WTC11 (cell line): ENCODE results near the gene RAB40B. TPM values are rescaled to one million over a fixed set of nuclear protein-coding genes. Genes with fewer than 3 reads are reported as not detected.

Experiments used
- ATAC-seq: fragments of 200-7000 bp; cut with Tn5 transposase; 2 replicates; pipeline ENCODE4 v1.10.0; 2021; ENCODE audit warnings: mild to moderate bottlenecking, moderate library complexity
- CTCF ChIA-PET: fragments of 300-600 bp; sonication (Branson Sonifier 250); formaldehyde crosslinking; loops from one replicate; lab custom pipeline; 2021; ENCODE audit warnings: antibody characterized with exemption; lab: Charles Lee
- POLR2A ChIA-PET: fragments of 350-600 bp; sonication (Branson Sonifier 250); formaldehyde crosslinking; loops from one replicate; lab custom pipeline; 2021; ENCODE audit warnings: antibody characterized with exemption; lab: Charles Lee
- DNase-seq: peaks from one replicate; pipeline ENCODE4 v3.0.0; 2021; ENCODE audit warnings: low spot score
- H3K27ac Mint-ChIP-seq: 2 replicates; pipeline ENCODE4 v1.8.0; 2021; ENCODE audit warnings: mixed read lengths
- H3K27me3 Mint-ChIP-seq: 2 replicates; pipeline ENCODE4 v1.8.0; 2021; ENCODE audit warnings: low read depth, mild to moderate bottlenecking, moderate library complexity, mixed read lengths
- H3K36me3 Mint-ChIP-seq: 2 replicates; pipeline ENCODE4 v1.8.0; 2021; ENCODE audit warnings: mixed read lengths
- H3K4me1 Mint-ChIP-seq: 2 replicates; pipeline ENCODE4 v1.8.0; 2022; ENCODE audit warnings: mixed read lengths
- H3K4me3 Mint-ChIP-seq: 2 replicates; pipeline ENCODE4 v1.8.0; 2021; ENCODE audit warnings: mild to moderate bottlenecking, moderate library complexity, mixed read lengths
- H3K9me3 Mint-ChIP-seq: 2 replicates; pipeline ENCODE4 v1.8.0; 2021; ENCODE audit warnings: mixed read lengths
- EMX1 ChIP-seq: fragments of 250-450 bp; sonication (Bioruptor Pico); IDR thresholded peaks from 2 replicates; pipeline ENCODE4 v1.8.0; 2021; ENCODE audit warnings: mild to moderate bottlenecking
- ESRRA ChIP-seq: sonication (generic); formaldehyde crosslinking; IDR thresholded peaks from 2 replicates; pipeline ENCODE4 v1.8.1; 2022; ENCODE audit warnings: mild to moderate bottlenecking, missing genetic modification reagents, borderline replicate concordance
- ETV6 ChIP-seq: sonication (generic); formaldehyde crosslinking; IDR thresholded peaks from 2 replicates; pipeline ENCODE4 v1.8.1; 2022; ENCODE audit warnings: mild to moderate bottlenecking, missing genetic modification reagents
- MYBL2 ChIP-seq: sonication (generic); formaldehyde crosslinking; IDR thresholded peaks from 2 replicates; pipeline ENCODE4 v1.8.1; 2023; ENCODE audit warnings: mild to moderate bottlenecking, moderate library complexity, missing genetic modification reagents
- NR2C2 ChIP-seq: sonication (generic); formaldehyde crosslinking; IDR thresholded peaks from 2 replicates; pipeline ENCODE4 v1.8.0; 2022; ENCODE audit warnings: mild to moderate bottlenecking, missing genetic modification reagents
- RELA ChIP-seq: sonication (generic); formaldehyde crosslinking; IDR thresholded peaks from 2 replicates; pipeline ENCODE4 v1.8.1; 2022; ENCODE audit warnings: missing genetic modification reagents, mild to moderate bottlenecking, borderline replicate concordance
- SOX15 ChIP-seq: fragments of 250-450 bp; sonication (Bioruptor Pico); IDR thresholded peaks from 2 replicates; pipeline ENCODE4 v1.9.0; 2021; ENCODE audit warnings: mild to moderate bottlenecking
- SP1 ChIP-seq: sonication (generic); formaldehyde crosslinking; conservative IDR thresholded peaks from 2 replicates; pipeline ENCODE4 v1.8.1; 2022; ENCODE audit warnings: missing genetic modification reagents
- TEAD1 ChIP-seq: sonication (generic); formaldehyde crosslinking; IDR thresholded peaks from 2 replicates; pipeline ENCODE4 v1.8.0; 2022; ENCODE audit warnings: mild to moderate bottlenecking, missing genetic modification reagents
- ZNF423 ChIP-seq: fragments of 250-450 bp; sonication (Bioruptor Pico); IDR thresholded peaks from 2 replicates; pipeline ENCODE4 v2.1.2; 2022; ENCODE audit warnings: mild to moderate bottlenecking, moderate library complexity
- ZNF671 ChIP-seq: fragments of 250-450 bp; sonication (Bioruptor Pico); IDR thresholded peaks from 2 replicates; pipeline ENCODE4 v1.8.0; 2021; ENCODE audit warnings: mild to moderate bottlenecking
- total RNA-seq: library from RNA; stranded (reverse); gene quantifications from 3 replicates; pipeline ENCODE4 v1.2.3, GENCODE V29; 2021
- TF ChIP-seq, protein P1 (sequence below): fragments of 250-450 bp; sonication (Bioruptor Pico); IDR thresholded peaks from 2 replicates; pipeline ENCODE4 v2.1.2; 2022; ENCODE audit warnings: mild to moderate bottlenecking, moderate library complexity
- TF ChIP-seq, protein P2 (sequence below): fragments of 250-450 bp; sonication (Bioruptor Pico); IDR thresholded peaks from 2 replicates; pipeline ENCODE4 v1.9.0; 2021; ENCODE audit warnings: mild to moderate bottlenecking, borderline replicate concordance
- TF ChIP-seq, protein P3 (sequence below): sonication (generic); formaldehyde crosslinking; IDR thresholded peaks from 2 replicates; pipeline ENCODE4 v1.8.0; 2023; ENCODE audit warnings: mild to moderate bottlenecking, missing genetic modification reagents
- TF ChIP-seq, protein P4 (sequence below): fragments of 250-450 bp; sonication (Bioruptor Pico); IDR thresholded peaks from 2 replicates; pipeline ENCODE4 v1.9.0; 2021; ENCODE audit warnings: mild to moderate bottlenecking
- TF ChIP-seq, protein P5 (sequence below): sonication (generic); formaldehyde crosslinking; IDR thresholded peaks from 2 replicates; pipeline ENCODE4 v1.8.0; 2022; ENCODE audit warnings: mild to moderate bottlenecking, missing genetic modification reagents
- TF ChIP-seq, protein P6 (sequence below): fragments of 250-450 bp; sonication (Bioruptor Pico); IDR thresholded peaks from 2 replicates; pipeline ENCODE4 v1.9.0; 2021; ENCODE audit warnings: moderate library complexity, mild to moderate bottlenecking, inconsistent platforms, borderline replicate concordance
- TF ChIP-seq, protein P7 (sequence below): sonication (generic); formaldehyde crosslinking; IDR thresholded peaks from 2 replicates; pipeline ENCODE4 v1.8.1; 2023; ENCODE audit warnings: mild to moderate bottlenecking, moderate library complexity, missing genetic modification reagents
- TF ChIP-seq, protein P8 (sequence below): sonication (generic); formaldehyde crosslinking; IDR thresholded peaks from 2 replicates; pipeline ENCODE4 v1.8.1; 2022; ENCODE audit warnings: low read depth, missing genetic modification reagents, borderline replicate concordance

The RAB40B gene
- total RNA-seq, 1 experiment from 2014 or later: 3.1 TPM

DNA sequence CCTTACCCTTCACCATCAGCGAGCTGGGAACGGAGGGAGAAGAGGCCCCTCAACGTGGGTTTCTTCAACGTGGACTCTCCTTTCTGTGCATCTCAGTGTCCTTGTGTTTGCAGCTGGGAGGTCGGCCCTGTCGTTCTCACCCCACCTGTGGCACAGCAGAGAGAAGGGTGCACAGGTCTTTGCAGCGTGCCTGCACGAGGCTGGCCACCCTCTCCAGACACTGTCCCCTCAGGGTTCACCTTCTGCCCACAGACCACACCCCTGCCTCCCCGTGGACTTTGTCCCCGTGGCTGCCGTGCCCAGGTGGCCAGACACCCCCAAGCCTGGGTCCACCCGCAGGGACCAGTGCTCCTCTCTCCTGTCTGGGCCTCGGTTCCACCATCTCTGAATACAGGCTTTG lies 43.0 kb downstream of the RAB40B start (continued):
- TF ChIP-seq, protein P1, sequence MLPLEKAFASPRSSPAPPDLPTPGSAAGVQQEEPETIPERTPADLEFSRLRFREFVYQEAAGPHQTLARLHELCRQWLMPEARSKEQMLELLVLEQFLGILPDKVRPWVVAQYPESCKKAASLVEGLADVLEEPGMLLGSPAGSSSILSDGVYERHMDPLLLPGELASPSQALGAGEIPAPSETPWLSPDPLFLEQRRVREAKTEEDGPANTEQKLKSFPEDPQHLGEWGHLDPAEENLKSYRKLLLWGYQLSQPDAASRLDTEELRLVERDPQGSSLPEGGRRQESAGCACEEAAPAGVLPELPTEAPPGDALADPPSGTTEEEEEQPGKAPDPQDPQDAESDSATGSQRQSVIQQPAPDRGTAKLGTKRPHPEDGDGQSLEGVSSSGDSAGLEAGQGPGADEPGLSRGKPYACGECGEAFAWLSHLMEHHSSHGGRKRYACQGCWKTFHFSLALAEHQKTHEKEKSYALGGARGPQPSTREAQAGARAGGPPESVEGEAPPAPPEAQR: no peak
- no peak for TF ChIP-seq ZNF423 (CRISPR knock-in tag)
- no peak for TF ChIP-seq EMX1 (CRISPR knock-in tag)
- no peak for TF ChIP-seq RELA (CRISPR knock-in tag)
- TF ChIP-seq, protein P2, sequence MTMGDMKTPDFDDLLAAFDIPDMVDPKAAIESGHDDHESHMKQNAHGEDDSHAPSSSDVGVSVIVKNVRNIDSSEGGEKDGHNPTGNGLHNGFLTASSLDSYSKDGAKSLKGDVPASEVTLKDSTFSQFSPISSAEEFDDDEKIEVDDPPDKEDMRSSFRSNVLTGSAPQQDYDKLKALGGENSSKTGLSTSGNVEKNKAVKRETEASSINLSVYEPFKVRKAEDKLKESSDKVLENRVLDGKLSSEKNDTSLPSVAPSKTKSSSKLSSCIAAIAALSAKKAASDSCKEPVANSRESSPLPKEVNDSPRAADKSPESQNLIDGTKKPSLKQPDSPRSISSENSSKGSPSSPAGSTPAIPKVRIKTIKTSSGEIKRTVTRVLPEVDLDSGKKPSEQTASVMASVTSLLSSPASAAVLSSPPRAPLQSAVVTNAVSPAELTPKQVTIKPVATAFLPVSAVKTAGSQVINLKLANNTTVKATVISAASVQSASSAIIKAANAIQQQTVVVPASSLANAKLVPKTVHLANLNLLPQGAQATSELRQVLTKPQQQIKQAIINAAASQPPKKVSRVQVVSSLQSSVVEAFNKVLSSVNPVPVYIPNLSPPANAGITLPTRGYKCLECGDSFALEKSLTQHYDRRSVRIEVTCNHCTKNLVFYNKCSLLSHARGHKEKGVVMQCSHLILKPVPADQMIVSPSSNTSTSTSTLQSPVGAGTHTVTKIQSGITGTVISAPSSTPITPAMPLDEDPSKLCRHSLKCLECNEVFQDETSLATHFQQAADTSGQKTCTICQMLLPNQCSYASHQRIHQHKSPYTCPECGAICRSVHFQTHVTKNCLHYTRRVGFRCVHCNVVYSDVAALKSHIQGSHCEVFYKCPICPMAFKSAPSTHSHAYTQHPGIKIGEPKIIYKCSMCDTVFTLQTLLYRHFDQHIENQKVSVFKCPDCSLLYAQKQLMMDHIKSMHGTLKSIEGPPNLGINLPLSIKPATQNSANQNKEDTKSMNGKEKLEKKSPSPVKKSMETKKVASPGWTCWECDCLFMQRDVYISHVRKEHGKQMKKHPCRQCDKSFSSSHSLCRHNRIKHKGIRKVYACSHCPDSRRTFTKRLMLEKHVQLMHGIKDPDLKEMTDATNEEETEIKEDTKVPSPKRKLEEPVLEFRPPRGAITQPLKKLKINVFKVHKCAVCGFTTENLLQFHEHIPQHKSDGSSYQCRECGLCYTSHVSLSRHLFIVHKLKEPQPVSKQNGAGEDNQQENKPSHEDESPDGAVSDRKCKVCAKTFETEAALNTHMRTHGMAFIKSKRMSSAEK: no peak
- no peak for TF ChIP-seq SP1 (CRISPR knock-in tag)
- TF ChIP-seq, protein P3, sequence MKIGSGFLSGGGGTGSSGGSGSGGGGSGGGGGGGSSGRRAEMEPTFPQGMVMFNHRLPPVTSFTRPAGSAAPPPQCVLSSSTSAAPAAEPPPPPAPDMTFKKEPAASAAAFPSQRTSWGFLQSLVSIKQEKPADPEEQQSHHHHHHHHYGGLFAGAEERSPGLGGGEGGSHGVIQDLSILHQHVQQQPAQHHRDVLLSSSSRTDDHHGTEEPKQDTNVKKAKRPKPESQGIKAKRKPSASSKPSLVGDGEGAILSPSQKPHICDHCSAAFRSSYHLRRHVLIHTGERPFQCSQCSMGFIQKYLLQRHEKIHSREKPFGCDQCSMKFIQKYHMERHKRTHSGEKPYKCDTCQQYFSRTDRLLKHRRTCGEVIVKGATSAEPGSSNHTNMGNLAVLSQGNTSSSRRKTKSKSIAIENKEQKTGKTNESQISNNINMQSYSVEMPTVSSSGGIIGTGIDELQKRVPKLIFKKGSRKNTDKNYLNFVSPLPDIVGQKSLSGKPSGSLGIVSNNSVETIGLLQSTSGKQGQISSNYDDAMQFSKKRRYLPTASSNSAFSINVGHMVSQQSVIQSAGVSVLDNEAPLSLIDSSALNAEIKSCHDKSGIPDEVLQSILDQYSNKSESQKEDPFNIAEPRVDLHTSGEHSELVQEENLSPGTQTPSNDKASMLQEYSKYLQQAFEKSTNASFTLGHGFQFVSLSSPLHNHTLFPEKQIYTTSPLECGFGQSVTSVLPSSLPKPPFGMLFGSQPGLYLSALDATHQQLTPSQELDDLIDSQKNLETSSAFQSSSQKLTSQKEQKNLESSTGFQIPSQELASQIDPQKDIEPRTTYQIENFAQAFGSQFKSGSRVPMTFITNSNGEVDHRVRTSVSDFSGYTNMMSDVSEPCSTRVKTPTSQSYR (CRISPR knock-in tag): no peak
- TF ChIP-seq ETV6: no peak
- no peak for TF ChIP-seq MYBL2 (CRISPR knock-in tag)
- TF ChIP-seq, protein P4, sequence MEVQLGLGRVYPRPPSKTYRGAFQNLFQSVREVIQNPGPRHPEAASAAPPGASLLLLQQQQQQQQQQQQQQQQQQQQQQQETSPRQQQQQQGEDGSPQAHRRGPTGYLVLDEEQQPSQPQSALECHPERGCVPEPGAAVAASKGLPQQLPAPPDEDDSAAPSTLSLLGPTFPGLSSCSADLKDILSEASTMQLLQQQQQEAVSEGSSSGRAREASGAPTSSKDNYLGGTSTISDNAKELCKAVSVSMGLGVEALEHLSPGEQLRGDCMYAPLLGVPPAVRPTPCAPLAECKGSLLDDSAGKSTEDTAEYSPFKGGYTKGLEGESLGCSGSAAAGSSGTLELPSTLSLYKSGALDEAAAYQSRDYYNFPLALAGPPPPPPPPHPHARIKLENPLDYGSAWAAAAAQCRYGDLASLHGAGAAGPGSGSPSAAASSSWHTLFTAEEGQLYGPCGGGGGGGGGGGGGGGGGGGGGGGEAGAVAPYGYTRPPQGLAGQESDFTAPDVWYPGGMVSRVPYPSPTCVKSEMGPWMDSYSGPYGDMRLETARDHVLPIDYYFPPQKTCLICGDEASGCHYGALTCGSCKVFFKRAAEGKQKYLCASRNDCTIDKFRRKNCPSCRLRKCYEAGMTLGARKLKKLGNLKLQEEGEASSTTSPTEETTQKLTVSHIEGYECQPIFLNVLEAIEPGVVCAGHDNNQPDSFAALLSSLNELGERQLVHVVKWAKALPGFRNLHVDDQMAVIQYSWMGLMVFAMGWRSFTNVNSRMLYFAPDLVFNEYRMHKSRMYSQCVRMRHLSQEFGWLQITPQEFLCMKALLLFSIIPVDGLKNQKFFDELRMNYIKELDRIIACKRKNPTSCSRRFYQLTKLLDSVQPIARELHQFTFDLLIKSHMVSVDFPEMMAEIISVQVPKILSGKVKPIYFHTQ (CRISPR knock-in tag): no peak
- TF ChIP-seq SOX15: no peak
- TF ChIP-seq, protein P5, sequence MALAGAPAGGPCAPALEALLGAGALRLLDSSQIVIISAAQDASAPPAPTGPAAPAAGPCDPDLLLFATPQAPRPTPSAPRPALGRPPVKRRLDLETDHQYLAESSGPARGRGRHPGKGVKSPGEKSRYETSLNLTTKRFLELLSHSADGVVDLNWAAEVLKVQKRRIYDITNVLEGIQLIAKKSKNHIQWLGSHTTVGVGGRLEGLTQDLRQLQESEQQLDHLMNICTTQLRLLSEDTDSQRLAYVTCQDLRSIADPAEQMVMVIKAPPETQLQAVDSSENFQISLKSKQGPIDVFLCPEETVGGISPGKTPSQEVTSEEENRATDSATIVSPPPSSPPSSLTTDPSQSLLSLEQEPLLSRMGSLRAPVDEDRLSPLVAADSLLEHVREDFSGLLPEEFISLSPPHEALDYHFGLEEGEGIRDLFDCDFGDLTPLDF (CRISPR knock-in tag): no peak
- TF ChIP-seq NR2C2: no peak

DNA sequence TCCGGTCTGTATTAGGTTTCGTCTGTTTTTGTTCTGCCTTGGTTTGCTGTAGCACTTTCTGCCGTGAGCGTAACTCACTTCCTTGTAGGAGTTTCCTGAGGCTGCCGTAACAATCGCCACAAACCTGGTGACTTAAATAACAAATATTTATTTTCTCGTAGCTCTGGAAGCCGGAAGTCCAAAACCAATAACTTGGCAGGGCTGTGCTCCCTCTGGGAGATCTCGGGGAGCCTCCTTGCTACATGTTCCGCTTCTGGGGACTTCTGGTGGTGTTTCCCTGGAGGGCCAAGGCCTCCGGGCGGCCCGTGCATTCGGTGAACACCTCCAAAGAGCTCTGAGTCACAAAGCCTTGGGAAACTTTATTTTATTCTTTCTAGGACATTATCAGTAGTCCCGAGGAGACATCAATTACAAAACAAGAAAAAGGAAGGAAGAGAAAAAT lies 43.4 kb downstream of the RAB40B start:
- ChIA-PET CTCF (no interaction called here), POLR2A (no interaction called here)
- Mint-ChIP-seq H3K27me3 (peaks cover 3% of the 10 kb centered on the region; the same call in 1 of the 2 replicates), H3K4me3 (no peak overlapping the region), H3K36me3 (no peaks in the 10 kb centered on the region; the same call in 1 of the 2 replicates), H3K4me1 (no peaks in the 10 kb centered on the region), H3K9me3 (peaks cover 5% of the 10 kb centered on the region), H3K27ac (no peak overlapping the region)
- no peak for ATAC-seq
- DNase-seq: no peak
- TF ChIP-seq, protein P6, sequence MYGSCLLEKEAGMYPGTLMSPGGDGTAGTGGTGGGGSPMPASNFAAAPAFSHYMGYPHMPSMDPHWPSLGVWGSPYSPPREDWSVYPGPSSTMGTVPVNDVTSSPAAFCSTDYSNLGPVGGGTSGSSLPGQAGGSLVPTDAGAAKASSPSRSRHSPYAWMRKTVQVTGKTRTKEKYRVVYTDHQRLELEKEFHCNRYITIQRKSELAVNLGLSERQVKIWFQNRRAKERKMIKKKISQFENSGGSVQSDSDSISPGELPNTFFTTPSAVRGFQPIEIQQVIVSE (CRISPR knock-in tag): no peak
- TF ChIP-seq ESRRA (CRISPR knock-in tag) (no peak), TEAD1 (CRISPR knock-in tag) (no peak), ZNF671 (no peak)
- TF ChIP-seq, protein P7, sequence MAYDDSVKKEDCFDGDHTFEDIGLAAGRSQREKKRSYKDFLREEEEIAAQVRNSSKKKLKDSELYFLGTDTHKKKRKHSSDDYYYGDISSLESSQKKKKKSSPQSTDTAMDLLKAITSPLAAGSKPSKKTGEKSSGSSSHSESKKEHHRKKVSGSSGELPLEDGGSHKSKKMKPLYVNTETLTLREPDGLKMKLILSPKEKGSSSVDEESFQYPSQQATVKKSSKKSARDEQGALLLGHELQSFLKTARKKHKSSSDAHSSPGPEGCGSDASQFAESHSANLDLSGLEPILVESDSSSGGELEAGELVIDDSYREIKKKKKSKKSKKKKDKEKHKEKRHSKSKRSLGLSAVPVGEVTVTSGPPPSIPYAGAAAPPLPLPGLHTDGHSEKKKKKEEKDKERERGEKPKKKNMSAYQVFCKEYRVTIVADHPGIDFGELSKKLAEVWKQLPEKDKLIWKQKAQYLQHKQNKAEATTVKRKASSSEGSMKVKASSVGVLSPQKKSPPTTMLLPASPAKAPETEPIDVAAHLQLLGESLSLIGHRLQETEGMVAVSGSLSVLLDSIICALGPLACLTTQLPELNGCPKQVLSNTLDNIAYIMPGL (CRISPR knock-in tag): no peak
- TF ChIP-seq, protein P8, sequence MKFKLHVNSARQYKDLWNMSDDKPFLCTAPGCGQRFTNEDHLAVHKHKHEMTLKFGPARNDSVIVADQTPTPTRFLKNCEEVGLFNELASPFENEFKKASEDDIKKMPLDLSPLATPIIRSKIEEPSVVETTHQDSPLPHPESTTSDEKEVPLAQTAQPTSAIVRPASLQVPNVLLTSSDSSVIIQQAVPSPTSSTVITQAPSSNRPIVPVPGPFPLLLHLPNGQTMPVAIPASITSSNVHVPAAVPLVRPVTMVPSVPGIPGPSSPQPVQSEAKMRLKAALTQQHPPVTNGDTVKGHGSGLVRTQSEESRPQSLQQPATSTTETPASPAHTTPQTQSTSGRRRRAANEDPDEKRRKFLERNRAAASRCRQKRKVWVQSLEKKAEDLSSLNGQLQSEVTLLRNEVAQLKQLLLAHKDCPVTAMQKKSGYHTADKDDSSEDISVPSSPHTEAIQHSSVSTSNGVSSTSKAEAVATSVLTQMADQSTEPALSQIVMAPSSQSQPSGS: no peak
